ENCODE results near the gene CLDN22.

GRCh38 chr4:183287677-183288076, 32.4 kb downstream of the CLDN22 start:
- no peak for TF ChIP-seq EP300 (IDR thresholded peaks at IDR 0.05)
- no peak for TF ChIP-seq CTCF (IDR thresholded peaks at IDR 0.05)
